GM19438 (cell line): ENCODE measurements around the gene FBXO11.
"Not testable (repeated sequence)": the region's sequence is repeated elsewhere in the genome, so short reads cannot be mapped to it uniquely, and the experiment has no call there.

Experiments
- ATAC-seq: cut with Tn5 transposase; IDR thresholded peaks from one replicate; pipeline ENCODE4 v1.9.1; 2021; ENCODE audit warnings: low read depth; ENCODE audit not compliant: unreplicated experiment

Gene FBXO11

GRCh38 chr2:47899915-47900816 lies 6.1 kb downstream of the FBXO11 start:
- ATAC-seq, result no peak

- no peak for ATAC-seq
These were observed 8.2 kb downstream of the FBXO11 start for GRCh38 chr2:47897883-47898731.

- not testable (repeated sequence) for ATAC-seq
These were observed 9.0 kb downstream of the FBXO11 start for GRCh38 chr2:47897191-47897882.

- no peak for ATAC-seq
These were observed 9.8 kb downstream of the FBXO11 start for GRCh38 chr2:47896450-47896968.

GRCh38 chr2:47893771-47894170 lies 12.5 kb downstream of the FBXO11 start:
- no peak for ATAC-seq

GRCh38 chr2:47892338-47892730 lies 14.0 kb downstream of the FBXO11 start:
- no peak for ATAC-seq

GRCh38 chr2:47891369-47892337 lies 14.6 kb downstream of the FBXO11 start:
- no peak for ATAC-seq

- no peak for ATAC-seq
These were observed 15.5 kb downstream of the FBXO11 start for GRCh38 chr2:47890711-47891368.

- ATAC-seq, result no peak
These were observed 17.6 kb downstream of the FBXO11 start for GRCh38 chr2:47888581-47889280.

- no peak for ATAC-seq
These were observed 29.4 kb downstream of the FBXO11 start for GRCh38 chr2:47876912-47877311.

GRCh38 chr2:47872941-47873340 lies 33.4 kb downstream of the FBXO11 start:
- ATAC-seq, result no peak

GRCh38 chr2:47870641-47871540 lies 35.4 kb downstream of the FBXO11 start:
- no peak for ATAC-seq

GRCh38 chr2:47869859-47870595 lies 36.3 kb downstream of the FBXO11 start:
- ATAC-seq, result no peak

- no peak for ATAC-seq
These were observed 37.5 kb downstream of the FBXO11 start for GRCh38 chr2:47868611-47869352.

- ATAC-seq, result no peak
These were observed 39.1 kb downstream of the FBXO11 start for GRCh38 chr2:47867205-47867604.

- ATAC-seq, result no peak
These were observed 41.7 kb downstream of the FBXO11 start for GRCh38 chr2:47864566-47864965.
